ENCODE measurements around the gene GDPD5.
A peak's percentile ranks its signal among the peaks of the same experiment; 100 is the strongest.
"Not testable (repeated sequence)": the region's sequence is repeated elsewhere in the genome, so short reads cannot be mapped to it uniquely, and the experiment has no call there.

The GDPD5 gene

DNA sequence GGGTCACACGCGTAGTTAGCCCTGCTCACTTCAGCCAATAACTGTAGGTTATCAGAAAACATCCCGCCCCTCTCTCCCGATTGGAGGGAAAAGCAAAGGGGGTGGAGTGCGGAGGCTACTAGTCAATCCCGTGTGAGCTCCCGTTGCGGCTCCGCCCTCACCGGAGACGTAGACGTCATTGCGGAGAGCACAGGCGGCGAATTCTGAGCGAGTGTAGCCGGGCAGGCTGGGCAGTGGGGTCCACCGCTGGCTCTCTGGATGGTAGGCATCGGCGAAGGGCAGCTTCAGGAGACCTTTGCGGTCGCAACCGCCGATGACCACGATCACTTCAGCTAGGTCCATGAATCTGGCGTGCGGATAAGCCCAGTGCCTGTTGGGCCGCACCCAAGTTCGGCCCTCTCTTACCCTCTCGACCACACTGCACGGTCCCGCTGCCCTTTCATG lies 97.4 kb downstream of the GDPD5 start:
- peak; percentile 27 to 68 (median 52) for DNase-seq

DNA sequence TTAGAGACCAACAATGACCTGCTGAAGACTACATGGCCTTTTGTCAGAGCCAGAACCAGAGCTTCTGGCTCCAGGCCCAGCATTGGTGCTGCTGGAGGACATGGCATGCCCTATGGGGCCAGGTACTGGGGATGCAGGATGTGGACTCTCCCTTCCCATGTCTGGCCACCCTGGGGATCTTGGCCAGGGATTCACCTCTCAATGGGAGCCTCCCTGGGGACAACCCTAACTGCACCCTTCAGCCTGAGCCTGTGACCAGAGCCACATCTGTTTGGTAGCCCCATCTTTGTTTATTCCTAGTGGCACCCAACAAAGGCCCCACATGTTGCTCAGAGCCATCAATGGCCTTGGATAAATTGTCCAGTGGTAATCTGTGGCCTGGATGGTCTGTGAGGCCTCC lies 98.6 kb downstream of the GDPD5 start:
- DNase-seq: no peak

DNA sequence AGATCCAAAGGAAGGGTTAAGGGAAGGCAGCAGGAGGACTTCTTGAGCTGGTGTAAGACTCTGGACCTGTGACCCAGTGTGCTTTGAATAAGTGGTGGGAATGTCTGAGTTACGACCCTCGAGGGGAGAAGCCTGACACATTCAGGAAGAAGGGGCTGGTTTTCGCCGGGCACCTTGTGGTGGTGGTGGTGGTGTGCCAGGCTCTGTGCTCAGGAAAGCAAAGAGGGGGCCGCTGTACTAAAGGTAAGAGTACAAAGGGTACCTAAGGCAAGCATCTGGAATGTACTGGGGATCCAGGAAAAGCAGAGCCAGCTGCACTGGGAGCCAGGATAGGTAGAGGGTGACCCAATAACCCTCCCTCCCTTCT lies 99.0 kb downstream of the GDPD5 start:
- no peak for DNase-seq

DNA sequence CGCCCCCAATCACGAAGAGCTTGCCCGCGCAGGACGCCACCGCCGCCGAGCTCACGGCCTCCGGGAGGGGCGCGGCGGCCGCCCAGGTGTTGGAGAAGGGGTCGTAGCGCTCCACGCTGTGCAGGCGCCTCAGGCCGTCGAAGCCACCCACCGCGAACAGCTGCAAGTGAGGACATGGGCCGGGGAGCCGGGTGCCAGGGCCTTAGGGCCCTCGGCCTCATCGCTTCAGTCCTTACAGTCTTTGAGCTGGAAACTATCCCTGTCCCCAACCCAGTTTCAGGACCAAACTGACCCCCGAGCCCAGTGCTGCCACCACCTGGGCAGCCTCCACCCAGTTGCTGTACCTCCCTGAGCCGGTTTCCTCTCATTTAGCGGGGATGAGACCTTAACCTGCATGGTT lies 100.3 kb downstream of the GDPD5 start:
- no peak for DNase-seq

DNA sequence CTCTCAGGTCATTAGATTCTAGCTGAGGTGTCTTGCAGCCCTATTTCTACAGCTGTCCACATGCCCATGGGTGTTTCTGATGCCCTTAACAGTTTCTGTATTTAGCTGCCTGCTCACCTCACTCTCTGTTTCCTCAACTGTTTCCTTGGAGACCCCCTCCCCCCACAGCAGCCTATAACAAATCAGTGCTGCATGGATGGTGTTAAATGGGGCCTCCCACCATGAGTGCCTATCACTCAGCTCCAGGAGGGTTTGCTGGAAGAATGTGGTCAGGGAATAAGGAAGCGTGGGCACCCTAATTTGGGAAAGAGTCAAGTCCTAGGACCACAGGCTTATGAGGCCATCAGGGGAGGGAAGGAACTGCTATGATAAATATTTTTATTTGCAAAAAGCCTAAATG lies 101.3 kb downstream of the GDPD5 start:
- DNase-seq: no peak

DNA sequence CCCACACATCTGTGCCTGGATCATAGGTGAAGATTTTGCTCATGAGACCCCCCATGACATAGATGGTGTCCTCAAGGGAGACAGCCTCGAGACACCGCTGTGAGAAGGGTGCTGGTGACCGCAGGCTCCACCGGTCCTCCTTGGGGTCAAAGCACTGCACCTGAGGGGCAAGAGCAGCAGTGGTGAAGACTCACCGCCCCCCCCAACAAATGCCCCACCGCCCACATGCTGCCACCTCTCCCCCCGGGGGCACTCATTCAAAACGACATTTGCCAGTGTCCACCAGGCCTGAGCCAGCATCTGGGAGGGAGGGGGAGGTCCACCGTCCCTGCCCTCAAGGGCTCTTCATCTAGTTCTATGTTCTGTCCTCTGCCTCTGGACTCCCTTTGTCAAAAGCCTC lies 102.0 kb downstream of the GDPD5 start:
- DNase-seq: no peak

DNA sequence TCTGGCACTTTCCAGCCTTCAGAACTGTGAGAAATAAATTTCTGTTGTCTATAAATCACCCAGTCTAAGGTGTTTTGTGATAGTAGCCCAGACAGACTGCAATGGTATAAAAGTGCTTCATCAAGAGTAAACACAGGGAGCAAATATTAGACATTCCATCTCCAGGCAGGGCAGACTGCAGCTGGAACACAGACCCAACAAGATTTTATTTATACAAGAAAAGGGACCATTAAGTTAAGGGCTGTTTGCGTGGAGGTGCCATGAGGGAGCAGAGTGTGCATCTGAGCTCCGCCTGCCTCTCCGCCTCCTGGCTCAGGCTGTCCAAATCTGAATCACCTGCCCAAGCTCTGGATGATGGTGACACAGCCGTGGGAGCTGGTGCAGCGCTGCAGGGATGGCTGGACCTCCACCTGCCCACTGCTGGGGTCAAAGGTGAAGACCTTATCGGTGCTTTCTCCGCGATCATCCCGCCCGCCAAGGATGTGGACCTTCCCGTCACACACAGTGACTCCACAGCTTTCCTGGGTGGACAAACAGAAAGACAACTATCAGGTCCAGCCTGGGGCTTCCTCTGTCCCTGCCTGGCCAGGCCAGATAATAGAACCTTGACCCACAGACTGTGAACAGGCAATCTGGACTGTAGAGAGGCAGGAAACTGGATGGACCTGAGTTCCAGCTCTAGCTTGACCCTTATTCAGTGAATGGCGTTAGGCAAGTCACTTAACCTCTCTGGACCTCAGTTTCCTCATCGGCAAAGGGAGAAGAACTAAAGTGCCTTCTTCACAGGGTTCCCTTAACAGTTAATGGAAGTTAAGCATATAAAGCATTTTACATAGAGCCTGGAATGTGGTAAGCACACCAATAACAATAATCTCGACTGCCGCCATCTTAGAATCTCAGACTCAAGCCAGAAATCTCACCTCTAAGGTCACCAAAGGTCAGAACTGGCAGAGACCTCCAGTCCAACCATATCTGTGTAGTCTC lies 103.2 kb downstream of the GDPD5 start:
- DNase-seq: no peak

DNA sequence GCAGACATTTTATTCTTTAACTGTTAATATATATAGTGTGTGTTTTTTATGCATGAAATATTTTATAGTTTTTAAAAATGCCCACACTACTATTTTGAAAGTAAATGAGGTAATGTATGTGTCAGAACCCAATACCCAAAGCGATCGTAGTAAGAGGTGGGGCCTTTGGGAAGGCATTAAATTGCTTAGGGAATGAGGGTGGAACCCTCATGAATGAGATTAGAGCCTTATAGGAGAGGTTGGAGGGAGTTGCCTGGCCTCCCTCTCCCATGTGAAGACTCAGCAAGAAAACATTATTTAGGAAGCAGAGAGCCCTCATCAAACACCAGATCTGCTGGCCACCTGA lies 103.9 kb downstream of the GDPD5 start:
- DNase-seq: no peak

DNA sequence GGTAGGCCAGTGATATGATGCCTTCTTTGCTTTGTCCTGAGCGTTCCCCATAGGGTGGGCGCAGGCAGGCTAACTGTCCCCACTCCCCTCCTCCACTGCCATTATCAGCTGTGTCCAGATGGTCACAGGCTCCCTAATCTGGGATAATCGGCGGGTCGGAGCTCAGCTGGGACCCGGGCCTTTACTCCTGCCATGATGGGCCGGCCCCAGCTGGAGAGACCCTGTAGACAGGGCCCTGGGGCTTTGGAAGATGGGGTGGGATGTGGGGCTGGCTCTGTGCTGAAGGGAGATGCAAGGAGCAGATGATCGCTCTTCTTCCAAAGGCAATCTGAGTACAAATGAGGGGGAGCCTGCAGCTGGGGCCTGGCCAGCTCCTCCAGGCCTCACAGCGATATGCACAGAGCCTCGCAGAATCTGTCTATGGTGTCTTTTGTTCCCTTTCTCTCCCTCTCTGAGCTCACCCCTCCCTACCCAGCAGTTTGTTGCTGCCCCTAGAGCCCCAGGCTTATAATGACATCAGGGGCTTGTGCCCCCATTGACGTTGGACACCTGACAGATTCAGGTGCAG lies 104.6 kb downstream of the GDPD5 start:
- DNase-seq: no peak

DNA sequence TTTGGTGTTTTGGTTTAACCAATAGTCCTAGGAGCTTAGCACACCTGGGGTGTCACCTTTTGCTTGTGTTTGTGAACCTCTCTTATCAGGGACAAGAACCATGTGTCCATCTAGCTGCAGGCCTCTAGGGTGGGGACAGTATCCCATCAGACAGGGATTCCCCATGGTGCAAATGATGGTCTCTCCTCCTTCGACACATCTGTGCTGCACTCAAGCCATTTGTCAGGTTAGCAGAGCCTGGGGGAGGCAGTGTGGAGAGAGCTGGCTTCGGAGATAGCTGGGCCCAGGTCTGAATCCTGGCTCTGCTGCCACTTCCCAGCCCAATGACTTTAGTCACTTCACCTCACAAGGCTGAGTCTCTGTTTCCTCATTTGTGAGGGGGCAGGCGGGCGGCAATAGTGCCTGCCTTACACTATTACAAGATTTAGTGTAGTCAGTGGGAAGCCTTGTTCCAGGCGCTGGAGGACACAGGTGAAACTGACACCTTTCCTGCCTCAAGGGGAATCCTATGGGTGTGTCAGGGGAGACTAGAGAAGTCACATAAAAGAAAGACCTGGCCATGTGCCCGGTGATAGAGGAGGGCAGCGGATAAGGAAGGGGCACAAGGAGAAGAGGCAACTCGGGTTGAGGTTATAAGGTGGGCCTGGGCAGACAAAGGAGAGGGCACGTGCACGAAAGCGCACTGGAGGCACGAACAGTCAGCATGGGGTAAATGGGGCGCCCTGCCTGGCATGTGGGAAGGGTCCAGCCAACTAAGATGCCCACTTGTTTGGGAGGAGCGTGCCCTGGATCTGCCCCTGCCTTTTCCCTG lies 105.3 kb downstream of the GDPD5 start:
- no peak for DNase-seq

DNA sequence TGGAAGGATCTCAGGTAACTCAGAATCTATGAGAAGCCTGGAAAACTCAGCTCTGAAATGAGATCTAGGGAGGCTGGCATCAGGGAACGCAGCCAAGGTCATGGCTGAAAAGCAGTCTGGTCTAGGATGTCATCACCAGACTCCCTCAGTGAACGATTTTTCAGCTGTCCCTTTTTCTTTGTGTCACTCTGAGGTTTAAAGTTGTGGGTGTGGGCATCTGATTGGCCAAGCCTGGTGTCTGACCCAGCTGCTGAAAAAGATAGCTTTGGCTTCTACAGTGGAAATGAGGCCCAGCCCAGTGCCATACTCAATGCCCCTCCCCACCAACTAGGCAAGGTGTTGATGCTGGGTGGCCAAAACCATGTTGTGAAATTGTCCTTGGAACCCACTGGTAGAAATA lies 111.9 kb downstream of the GDPD5 start:
- no peak for DNase-seq

DNA sequence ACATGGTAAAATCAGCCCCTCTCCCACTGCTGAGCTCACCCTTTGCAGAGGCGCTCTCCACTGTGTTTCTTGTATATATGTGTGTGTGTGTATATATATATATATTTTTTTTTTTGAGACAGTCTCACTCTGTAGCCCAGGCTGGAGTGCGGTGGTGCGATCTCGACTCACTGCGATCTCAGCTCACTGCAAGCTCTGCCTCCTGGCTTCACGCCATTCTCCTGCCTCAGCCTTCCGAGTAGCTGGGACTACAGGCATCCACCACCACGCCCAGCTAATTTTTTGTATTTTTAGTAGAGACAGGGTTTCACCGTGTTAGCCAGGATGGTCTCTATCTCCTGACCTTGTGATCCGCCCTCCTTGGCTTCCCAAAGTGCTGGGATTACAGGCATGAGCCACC lies 112.6 kb downstream of the GDPD5 start:
- DNase-seq: not testable (repeated sequence)

DNA sequence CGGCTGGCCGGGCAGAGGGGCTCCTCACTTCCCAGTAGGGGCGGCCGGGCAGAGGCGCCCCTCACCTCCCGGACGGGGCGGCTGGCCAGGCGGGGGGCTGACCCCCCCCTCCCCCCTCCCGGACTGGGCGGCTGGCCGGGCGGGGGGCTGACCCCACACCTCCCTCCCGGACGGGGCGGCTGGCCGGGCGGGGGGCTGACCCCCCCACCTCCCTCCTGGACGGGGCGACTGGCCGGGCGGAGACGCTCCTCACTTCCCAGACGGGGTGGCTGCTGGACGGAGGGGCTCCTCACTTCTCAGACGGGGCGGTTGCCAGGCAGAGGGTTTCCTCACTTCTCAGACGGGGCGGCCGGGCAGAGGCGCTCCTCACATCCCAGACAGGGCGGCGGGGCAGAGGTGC lies 115.8 kb downstream of the GDPD5 start:
- not testable (repeated sequence) for DNase-seq

DNA sequence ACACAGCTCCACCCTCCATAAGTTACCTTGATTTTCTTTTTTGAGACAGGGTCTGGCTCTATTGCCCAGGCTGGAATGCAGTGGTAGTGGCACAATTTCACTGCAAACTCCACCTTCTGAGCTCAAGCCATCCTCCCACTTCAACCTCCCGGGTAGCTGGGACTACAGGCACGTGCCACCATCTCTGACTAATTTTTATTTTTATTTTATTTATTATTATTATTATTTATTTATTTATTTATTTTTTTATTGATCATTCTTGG lies 116.9 kb downstream of the GDPD5 start:
- no peak for DNase-seq

DNA sequence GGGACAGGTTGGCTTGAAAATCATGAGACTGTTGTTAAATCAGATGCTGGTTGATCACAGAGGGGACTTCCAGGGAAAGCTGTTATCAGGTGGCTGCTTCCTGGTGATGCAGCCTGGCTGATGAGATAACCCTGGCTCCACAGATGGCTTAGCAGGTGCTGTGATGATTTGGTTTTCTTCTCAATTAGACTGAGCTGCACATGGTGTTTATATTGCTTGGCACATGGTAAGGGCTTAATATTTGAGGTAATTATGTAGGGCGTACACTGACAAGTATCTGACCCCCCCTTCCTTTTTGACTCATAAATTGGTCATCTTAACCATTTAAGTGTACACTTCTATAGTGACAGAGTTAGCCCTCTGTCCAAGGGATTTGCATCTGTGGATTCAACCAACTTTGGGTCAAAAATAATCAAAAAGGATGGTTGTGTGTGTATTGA lies 119.4 kb downstream of the GDPD5 start:
- DNase-seq: no peak

DNA sequence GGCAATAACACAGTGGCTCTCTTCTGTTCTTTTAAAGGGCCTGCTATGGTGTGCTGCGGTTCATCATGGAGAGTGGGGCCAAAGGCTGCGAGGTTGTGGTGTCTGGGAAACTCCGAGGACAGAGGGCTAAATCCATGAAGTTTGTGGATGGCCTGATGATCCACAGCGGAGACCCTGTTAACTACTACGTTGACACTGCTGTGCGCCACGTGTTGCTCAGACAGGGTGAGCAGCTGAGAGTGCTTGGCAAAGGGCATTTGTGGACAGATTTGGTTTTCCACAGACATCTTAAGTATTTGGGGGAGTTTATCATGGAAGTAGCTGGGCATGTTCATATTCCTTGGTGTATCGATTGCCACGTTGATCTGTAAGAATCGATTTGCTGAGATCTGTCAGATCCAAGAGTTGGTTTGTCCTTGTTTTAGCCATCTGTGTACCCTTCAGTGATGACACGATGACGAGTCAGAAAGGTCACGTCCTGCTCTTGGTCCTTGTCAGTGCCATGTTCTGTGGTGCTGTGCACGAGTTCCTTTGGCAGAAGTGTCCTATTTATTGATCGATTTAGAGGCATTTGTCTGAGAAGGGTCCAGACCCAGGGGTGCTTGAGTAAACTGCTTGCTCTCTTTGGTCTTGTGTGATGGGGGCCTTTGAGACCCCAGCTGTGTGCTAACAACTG lies 121.6 kb downstream of the GDPD5 start:
- DNase-seq: no peak

DNA sequence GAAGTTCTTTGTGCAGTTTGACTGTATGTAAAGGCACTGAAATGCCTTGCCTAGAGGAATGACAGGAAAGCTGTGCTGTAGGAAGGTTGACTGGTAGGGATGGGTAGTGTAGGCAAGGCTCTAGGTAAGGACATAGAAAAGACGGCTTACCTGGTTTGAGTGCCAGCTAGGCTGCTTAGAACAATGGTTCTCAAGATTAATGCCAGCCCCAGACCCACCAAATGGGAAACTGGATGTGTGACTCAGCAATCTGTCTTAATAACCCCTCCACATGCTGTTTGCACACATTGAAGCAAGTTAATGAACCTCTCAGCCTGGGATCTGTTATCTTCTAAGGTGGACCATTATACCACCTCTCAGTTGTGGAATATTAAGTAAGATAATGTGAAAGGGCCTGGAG lies 122.7 kb downstream of the GDPD5 start:
- DNase-seq: no peak

DNA sequence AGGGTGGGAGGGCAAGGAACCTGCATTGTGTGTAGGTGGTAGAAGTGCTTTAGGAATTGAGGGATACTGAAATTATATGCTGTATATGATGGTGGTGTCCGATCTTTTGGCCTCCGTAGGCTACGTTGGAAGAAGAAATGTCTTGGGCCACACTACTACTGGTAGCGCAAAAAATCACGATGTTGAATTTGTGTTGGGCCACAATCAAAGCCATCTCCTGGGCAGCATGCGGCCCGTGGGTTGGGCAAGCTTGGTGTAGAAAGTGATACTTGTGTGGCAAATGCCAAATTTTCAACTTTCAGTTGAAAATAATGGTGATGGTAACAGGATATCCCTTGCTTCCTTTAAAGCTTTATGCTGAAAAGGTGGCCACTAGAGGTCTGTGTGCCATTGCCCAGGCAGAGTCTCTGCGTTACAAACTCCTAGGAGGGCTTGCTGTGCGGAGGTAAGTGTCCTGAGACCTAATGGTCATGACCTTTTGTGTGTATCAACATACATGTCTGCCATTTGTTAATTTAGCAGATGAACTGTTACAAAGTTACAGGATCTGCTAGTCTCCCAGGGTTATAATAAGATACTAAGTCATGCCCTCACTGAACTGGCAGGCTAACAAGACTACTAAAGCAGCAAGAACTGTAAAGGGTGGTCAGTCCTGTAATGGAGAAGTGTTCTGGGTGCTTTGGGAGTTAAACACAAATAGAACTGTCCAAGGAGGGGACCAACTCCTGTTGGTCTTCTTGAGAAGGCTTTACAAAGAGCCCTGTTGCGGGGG lies 123.6 kb downstream of the GDPD5 start:
- no peak for DNase-seq

DNA sequence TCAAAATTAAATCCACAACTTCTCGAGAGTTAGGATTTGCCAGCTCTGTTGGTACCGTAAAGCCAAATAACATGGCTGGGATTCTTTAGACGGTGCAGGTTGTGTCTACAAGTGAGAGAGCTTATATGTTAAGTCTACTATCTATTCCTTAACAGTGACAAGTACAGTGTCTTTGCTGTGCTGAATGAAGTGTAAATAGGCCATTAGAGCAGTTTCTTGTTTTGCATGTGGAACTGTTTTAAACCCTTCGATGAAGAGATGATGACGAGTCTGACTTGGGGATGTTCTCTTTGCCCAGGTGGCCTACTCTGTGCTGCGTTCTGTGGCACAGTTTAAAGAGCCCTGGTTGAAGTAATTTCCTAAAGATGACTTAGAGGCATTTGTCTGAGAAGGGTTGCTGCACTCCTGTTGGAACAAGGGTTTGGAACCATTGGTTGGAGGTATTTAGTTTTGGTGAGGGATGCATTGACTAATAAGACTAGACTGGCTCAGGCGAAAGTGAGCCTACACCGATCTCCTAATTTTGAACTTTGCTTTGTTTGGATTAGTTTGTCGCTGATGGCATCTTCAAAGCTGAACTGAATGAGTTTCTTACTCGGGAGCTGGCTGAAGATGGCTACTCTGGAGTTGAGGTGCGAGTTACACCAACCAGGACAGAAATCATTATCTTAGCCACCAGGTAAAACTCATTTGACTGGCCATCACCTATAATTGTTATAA lies 125.4 kb downstream of the GDPD5 start:
- DNase-seq: peak in 2 of 5 donors; percentile 6 to 27

DNA sequence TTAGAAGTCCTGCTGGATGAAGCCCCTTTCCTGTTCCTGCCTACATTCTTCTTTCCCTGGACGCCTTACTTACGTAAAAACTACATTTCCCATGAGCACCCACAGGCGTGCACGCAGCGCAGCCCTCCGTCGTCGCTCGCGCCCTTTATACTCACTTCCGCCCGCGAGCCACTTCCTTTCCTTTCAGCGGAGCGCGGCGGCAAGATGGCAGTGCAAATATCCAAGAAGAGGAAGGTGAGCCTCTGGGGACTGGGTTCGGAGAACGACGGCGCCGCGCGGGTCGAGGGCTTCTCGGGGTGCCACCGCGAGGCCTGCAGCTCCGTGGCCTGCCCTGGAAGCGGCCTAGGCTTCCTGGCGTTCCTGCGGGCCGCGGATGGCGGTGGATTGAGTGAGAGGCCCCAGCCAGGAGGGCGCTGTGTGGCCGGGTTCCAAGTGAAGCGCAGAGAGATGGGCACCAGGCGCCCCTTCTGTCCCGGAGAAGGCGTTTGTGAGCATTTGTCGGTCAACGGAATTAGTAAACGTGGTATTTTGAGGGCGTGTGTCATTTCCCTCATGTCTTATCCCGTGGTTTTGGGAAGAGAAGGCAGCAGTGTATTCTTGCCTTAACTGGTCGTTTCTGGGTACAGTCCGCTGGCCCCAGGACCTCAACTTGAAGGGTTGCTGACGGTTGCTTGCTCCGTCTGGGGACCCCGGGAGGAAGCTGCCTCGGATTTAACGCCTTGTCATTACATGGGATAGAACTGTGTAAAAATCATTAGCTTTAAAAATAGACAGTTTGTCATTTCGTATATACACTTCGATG lies 126.2 kb downstream of the GDPD5 start, which contains the start of gene RPS3:
Gene RPS3, plus strand, starts transcription at position 175 of the 802 bp plus-strand sequence. Its CDS starts 30 bp downstream, at position 205.
- DNase-seq: peak; percentile 71 to 91 (median 78)

DNA sequence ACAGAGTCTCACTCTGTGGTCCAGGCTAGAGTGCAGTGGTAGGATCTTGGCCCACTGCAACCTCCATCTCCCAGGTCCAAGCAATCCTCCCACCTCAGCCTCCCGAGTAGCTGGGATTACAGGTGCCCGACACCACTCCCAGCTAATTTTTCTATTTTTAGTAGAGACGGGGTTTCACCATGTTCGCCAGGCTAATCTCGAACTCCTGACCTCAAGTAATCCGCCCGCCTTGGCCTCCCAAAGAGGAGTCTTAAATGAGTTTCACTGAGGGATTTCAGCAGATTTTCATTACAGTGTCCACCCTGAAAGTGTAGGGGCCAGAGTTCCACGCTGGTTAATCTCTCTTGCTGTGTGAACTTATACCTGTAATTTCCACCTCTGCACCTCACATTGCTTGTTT lies 126.8 kb downstream of the GDPD5 start:
- no peak for DNase-seq
